HG03378 (cell line): ENCODE data around the gene SARNP.
"Not testable (repeated sequence)": the region's sequence is repeated elsewhere in the genome, so short reads cannot be mapped to it uniquely, and the experiment has no call there.

Experiments used
- ATAC-seq: cut with Tn5 transposase; IDR thresholded peaks from one replicate; pipeline ENCODE4 v1.9.1; 2021; ENCODE audit warnings: mild to moderate bottlenecking, moderate library complexity; ENCODE audit not compliant: unreplicated experiment

SARNP gene, protein sequence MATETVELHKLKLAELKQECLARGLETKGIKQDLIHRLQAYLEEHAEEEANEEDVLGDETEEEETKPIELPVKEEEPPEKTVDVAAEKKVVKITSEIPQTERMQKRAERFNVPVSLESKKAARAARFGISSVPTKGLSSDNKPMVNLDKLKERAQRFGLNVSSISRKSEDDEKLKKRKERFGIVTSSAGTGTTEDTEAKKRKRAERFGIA

DNA sequence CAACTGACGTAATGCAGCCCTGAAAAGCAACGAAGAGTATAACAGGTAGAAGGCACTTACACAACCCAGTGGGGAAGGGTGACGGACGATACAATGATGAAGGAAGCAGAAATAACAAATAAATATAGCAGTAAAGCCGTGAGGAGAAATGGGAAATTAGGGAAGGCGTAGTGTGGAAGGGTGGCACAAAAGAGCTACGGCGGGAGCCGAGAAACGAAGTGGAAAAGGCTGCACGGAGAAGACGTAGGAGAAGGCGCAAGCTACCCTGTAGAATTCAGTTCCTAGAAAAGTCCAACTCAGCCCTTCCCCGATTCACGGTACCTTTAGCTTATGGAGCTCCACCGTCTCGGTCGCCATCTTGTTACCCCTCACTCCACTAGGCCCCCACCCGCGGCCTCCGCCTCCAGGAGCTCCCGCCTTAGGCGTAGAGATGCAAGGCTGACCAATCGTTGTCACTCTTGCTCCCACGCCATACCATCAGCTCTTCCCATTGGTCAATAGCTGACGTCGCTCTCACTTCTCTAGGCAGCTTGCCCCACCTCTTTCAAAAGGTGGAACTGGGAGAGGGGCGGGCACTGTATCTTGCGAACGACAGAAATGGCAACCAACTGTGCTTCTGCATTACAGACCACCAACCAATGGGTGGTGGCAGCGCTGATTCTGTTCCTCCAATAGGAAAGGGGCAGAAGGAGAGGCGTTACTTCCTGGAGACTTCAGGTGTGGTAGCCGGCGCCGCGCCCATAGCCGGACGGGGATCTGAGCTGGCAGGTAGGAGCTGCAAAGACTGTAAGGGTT, at the start of gene SARNP, which contains the start of gene ORMDL2:
Gene SARNP (minus strand): TSS at position 380 of the 795 bp plus-strand sequence. CDS start 23 bp downstream, at position 357.
Gene ORMDL2 (plus strand): TSS at position 697 of the 795 bp plus-strand sequence. CDS start 959 bp downstream, outside the sequence.
- ATAC-seq: peak; percentile 98

DNA sequence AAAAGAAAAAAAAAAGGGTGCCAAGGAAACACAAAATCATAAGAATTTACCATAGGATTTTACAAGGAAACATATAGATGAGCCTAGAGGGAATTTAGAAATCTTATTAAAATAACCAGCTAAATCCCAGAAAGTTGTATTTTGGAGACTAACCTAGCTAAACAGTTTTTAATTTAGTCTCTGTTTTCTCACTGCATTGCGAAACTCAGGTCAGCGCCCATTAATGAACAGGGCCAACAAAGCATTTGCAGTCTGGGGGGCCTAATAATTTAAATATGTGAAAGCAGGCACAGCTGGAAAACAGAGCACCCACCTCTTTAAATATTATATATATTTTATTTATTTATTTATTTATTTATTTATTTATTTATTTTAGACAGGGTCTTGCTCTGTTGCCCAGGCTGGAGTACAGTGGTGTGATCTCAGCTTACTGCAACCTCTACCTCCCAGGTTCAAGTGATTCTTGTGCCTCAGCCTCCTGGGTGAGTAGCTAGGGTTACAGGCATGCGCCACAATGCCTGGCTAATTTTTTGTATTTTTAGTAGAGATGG, 49.0 kb upstream of the SARNP start:
- not testable (repeated sequence) for ATAC-seq

DNA sequence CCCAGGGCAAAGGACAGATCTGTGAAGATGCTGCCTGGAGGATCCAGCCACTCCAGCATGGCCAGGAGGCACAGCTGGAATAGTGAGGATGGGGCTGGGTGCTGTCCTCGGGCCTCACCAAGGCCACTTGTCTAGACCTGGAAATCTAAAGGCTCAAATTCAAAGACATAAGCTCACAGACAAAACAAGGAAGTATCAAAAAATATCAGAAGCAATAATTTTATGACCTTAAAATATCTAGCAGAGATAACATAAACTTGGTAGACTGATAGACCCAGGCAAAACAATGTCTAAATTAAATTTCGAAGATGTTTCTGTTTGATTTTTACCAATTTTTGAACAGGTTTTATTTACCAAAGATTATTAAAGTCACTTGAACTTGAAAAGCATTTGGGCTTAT, 47.8 kb upstream of the SARNP start:
- ATAC-seq: no peak

DNA sequence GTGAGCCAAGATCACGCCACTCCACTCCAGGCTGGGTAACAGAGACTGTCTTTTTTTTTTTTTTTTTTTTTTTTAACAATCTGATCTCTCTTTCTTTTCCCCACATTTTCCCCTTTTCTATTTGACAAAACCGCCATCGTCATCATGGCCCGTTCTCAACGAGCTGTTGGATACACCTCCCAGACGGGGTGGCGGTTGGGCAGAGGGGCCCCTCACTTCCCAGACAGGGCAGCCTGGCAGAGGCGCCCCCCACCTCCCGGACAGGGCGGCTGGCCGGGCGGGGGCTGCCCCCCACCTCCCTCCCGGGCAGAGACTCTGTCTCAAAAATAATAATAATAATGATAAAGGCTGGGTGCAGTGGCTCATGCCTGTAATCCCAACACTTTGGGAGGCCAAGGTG, 45.4 kb upstream of the SARNP start:
- not testable (repeated sequence) for ATAC-seq

DNA sequence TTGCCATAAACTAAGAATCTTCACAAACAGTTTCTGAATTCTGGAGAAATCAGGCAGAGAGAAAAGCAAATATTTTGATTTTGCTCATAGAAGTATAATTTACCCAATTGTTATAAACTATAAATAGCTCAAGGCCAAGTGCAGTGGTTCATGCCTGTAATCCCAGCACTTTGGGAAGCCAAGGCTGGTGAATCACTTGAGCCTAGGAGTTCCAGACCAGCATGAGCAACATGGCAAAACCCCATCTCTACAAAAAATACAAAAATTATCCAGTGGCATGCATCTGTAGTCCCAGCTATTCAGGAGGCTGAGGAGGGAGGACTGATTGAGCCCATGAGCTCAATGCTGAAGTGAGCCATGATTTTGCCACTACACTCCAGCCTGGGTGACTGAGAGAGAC, 44.8 kb upstream of the SARNP start:
- no peak for ATAC-seq

DNA sequence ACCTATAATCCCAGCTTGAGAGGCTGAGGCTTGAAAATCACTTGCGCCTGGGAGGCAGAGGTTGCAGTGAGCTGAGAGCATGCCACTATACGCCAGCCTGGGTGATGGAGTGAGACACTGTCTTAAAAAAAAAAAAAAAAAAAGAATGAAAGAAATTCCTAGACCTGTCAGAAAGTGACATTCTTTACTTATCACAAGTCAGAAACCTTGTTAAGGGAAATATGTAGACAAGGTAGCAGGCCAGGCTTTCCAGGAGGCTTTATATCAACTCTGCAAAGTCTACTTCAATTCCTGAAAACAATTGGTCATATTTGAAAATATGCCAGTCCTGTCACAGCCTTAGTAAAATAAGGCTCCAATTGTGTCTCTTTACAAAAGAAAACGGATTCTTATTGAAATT, 44.3 kb upstream of the SARNP start:
- no peak for ATAC-seq

DNA sequence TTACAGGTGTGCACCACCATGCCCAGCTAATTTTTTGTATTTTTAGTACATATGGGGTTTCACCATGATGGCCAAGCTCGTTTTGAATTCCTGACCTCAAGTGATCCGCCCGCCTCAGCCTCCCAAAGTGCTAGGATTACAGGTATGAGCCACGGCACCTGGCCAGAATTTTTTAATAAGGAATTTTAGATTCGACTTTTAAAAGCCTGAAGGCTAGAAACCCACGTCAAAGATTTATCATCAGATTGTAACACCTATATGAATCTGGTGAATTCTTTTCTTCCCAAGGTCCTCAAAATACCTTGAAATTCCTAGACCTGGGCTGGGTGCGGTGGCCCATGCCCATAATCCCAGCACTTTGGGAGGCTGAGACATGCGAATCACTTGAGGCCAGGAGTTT, 43.9 kb upstream of the SARNP start:
- no peak for ATAC-seq

DNA sequence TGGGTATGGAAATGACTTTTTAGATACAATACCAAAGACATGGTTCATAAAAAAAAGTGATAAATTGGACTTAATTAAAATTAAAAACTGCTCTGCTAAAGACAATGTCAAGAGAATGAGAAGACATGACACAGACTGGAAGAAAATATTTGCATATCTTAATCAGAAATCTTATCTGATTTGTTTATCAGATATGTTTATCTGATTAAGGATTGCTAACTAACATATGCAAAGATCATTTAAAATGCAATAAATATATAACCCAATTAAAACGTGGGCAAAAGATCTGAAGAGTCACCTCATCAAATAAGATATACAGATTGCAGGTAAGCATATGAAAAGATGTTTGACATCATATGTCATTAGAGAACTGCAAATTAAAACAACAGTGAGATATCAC, 35.2 kb upstream of the SARNP start:
- ATAC-seq: no peak

DNA sequence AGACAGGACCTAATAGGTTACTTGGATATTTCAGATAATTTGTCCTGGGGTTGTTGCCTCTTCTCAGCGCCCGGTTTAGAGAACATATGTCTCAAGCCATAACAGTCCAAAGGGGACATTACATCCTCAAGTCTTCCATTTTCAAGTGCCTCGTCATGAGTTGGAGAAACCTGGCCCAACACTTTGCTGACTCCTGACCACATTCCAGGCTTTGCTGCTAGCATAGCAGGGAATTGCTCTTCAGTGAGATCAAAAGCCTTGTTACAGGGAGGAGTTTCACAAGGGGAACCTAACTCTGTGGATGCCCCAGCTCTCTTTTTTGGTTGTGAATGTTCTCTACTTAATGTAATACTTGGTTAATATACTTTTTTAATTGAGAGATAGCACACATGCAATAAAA, 33.4 kb upstream of the SARNP start:
- ATAC-seq: no peak

DNA sequence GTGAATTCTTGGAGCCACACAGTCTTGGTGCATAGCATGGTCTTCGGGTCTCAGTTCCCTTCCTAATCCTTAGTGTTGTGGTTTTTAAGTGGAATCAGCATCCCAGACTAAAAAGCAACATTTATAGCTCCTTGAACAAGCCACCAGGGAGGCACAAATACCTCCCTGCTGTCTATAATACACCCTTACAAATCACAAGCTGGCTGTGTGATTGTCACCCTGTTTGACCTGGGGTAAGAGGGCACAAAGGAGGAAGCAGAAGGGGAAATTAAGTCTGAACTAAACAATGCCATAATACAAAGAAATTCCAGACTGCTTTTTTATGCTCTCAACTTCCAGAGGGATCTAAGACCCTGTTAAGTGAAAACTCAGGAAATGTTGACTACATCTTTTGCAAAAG, 32.9 kb upstream of the SARNP start:
- no peak for ATAC-seq

DNA sequence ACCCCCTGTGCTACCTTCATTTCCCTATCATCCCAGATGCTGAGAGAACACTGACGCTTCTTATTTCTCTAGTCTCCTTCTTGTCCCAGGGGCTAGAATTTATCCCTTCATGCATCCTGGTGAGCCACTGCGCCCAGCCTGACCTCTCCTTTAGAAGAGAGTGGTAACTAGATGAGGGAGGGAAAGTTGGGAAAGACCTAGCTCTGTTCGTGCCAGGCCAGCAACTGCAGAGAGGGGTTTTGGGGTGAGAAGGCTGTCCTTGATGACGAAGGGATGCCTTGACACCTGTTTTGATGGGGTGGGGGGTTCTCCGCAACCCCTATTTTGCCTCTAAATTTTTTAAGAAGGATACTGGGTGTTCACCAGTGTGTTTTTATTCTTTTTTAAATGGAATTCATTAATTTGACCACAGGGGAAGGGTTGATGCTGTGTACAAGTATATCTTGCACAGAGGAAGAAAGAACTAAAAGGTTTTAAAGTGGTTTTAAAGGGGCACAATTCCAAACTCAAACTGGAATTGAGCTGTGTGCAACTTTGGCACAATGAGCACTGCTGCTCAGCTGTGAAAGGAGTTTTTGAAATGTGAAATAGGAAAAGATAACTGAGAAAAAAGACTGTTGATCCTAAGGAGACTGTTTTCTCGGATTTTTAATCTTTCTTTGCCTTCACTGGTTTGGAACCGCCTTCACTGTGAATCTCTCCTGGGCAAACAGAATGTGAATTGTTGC, 32.3 kb upstream of the SARNP start:
- ATAC-seq: no peak

DNA sequence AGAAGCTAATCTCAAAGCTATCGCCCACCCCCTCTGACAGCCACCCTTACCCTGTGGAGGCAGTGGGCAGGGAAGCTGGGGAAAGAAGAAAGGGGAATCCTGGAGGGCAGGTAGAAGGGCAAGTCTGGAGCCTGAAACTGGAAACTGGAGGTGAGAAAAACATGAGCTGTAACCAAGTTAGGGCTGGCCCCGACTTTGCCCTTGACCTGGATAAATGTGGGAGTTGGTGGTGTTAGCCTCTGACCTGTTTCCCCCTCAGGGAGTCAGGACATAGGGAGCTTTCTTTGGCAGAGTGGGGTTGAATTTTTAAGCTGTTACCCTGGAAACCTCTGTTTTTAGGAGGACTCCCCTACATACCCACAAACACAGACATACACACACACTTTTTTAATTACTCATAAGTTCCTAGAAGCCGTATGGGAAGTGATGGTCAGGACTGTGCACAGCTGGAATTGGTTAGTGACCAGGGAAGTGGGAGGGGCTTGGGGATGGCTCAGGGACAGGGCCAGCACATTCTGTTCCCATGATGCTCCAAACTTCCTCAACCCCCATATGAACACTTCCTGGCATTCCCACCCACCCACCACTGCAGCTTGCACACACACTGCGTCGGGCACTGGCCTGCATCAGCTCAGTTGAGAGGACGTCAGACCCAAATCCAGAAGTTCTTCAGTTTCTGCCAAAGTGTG, 30.2 kb upstream of the SARNP start:
- ATAC-seq: no peak

DNA sequence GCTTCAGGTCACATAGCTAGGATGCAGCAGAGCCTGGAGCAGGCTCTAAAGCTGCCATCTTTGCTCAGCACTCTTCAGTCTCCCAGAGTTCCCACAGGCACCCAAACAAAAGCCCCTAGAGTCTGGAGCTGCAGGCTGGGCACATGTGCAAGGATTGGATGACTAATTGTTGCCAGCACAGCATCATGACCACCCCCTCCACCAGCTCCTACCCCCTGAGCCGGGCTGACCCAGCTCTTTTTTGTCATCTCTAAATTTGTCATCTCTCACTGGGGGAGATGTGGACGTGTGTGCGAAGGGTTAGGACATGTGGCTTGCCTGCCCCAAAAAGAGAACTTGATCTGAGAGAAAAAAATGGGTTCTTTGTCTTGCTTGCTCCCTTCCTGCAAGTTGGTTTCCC, 29.5 kb upstream of the SARNP start:
- ATAC-seq: no peak

DNA sequence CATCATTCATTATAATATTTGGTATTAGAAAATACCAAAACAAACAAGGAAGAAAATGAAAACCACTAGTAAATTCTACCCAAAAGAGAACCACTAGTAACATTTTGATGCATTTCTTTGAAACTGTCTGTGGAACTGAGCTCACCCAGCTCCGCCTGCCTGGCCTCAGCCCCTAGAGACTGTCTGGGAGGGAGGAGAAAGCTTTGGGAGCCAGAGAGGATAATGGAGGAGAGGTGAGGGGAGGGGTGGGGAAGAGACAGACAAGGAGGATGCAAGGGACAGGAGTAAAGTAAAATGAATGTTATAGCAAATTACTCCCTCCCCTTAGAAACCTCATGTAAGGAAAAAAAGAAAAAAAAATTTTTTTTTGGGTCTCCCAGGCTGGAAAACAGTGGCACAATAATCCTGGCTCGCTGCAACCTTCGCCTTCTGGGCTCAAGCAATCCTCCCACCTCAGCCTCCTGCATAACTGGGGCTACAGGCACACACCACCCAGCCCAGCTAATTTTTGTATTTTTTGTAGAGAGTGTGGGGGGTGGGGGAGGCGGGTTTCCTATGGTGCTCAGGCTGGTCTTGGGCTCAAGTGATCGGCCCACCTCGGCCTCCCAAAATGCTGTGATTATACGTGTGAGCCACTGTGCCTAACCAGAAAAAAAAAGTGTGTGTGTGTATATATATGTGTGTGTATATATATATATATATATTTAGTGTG, 28.4 kb upstream of the SARNP start:
- no peak for ATAC-seq

DNA sequence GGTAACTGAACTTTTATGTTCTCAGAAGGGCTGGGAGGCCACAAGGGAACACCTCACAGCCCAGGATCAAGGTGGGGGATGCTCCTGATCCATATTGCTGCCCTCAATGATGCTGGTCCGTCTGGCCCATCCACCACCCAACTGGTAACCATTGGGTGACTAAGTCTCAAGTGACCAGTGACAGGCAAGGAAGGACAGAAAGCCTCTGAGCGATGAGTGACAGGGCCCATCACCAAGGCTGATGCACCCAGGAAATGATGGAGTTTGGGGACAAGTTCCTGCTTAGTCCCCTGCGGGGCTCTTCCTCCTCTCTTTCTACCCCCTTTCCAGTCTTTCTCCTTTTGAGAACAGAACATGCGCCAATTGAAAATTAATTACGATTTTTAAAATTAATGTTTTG, 27.8 kb upstream of the SARNP start:
- no peak for ATAC-seq

DNA sequence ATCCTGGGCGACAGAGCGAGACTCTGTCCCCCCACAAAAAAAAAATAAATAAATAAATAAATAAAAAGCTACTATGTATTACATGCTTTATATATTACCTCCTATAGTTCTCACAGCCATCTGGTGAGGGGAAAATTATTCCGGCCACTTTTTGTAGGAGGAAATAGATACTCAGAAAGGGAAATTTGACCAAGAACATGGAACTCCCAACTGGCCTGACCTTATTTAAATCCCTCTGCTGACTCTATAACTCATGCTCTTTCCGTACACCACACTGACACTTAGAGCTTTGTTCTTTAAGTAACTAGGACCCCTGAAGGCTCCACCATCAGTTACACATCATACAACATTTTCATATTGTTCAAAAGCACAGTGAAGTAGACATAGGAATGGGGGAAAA, 27.4 kb upstream of the SARNP start:
- no peak for ATAC-seq

DNA sequence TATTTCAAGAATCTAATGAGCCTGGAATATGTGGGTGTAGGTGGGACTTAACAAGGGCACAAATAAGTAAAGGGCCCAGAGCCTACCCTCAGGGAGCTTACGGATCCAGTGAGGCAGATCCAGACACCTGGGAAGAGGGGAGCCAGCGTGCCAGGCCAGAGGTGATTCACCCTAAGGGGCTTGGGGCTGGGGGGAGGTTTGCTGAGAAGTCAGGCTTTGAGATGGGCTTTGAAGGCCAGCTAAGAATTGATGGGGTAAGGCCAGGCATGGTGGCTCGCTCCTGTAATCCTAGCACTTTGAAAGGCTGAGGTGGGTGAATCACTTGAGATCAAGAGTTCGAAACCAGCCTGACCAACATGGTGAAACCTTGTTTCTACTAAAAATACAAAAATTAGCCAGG, 25.9 kb upstream of the SARNP start:
- no peak for ATAC-seq

DNA sequence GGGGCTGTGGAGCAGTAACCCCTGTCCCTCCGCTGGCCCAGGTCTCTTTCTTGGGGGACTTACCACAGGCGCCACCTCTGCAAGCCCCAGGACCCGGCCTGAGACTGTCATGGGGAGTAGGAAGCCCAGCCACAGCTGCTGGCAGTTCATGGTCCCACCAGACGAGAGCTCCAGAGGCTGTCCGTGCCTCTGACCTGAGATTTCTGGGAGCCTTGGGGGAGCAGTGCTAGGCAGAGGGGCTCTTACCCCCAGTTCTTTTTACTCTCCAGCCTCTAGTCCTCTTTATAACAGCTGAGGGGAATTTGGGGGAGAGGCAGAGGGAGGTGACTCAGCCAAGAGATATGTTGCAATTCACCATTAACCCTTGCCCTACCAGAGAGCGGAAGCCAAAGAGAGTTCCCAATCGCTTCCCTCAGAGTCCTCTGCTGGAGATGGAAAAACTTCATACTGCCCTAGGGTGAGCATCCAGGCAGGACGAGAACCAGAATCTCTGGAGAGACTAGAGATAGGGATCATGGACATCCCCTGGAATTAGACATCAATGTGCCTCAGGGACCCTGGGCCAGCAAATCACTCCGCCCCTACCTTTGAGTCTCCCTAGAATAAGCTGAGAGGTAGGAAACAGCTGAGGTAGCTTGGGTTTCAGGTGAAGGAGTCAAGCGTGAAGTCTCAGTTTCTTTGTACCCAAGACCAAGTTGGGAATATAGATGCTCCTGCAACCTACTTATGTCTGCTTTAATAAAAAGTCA, 25.3 kb upstream of the SARNP start, which contains the start of gene MMP19:
Gene MMP19 (minus strand): TSS at position 256 of the 749 bp plus-strand sequence. CDS start 106 bp downstream, at position 150.
- no peak for ATAC-seq

DNA sequence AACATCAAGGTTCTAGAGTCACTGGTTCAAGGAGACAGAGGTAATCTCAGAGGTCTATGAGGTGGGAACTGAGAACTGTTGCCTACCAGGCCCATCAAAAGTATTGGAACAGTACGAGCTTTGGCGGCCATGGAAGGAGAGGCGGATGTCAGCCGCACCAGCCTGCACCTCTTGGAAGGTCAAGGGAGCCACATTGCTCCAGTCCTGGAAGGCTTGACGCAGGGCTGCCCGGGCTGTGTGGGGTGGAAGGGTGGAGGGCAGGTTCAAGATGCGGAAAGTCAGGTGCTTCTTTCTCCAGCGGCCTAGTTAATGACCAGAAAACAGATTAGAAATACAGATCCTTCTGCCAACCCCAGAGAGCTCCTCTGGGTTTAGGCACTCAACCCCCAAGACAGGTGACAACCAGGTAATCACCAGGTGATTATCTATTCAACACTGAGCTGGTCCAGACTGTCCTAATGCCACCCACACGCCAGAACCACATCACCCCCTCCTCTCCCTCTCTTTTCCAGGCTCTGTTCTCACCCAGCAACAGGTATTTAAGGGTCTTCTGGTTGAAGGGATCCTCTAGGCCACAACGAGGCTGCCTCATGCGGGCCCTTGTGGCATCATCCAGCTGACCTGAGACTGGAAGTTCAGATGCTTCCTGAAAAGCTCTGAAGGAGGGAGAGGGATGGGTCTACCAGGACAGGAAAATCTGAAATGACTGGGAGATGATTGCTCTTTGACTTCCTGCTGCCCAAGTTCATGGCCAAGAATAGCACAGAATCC, 23.2 kb upstream of the SARNP start:
- no peak for ATAC-seq
